RWPE2 (cell line): ENCODE data around the gene USH2A.

Experiments
- ATAC-seq: fragments of 200-7000 bp; cut with Tn5 transposase; 3 replicates; pipeline ENCODE4 v1.9.1; 2021; ENCODE audit warnings: low read depth
- DNase-seq: peaks from one replicate; pipeline ENCODE4 v3.0.0-alpha.2; 2020; ENCODE audit warnings: low spot score
- H3K27ac ChIP-seq: fragments of 450-650 bp; 2 replicates; pipeline ENCODE4 v1.5.1; 2017; ENCODE audit warnings: mild to moderate bottlenecking; ENCODE audit not compliant: poor library complexity, severe bottlenecking
- H3K27me3 ChIP-seq: fragments of 250-450 bp; sonication (Bioruptor Pico); 2 replicates; pipeline ENCODE4 v1.5.1; 2021; ENCODE audit warnings: mild to moderate bottlenecking, moderate library complexity; ENCODE audit not compliant: insufficient read depth, poor library complexity, severe bottlenecking
- H3K36me3 ChIP-seq: fragments of 250-450 bp; sonication (Bioruptor Pico); 2 replicates; pipeline ENCODE4 v1.5.1; 2020; ENCODE audit warnings: low read depth, mild to moderate bottlenecking, moderate library complexity
- H3K4me1 ChIP-seq: fragments of 250-450 bp; sonication (Bioruptor Pico); 2 replicates; pipeline ENCODE4 v1.5.1; 2021; ENCODE audit warnings: mild to moderate bottlenecking, moderate library complexity; ENCODE audit not compliant: insufficient read depth, poor library complexity, severe bottlenecking
- H3K4me3 ChIP-seq: fragments of 250-450 bp; sonication (Bioruptor Pico); 2 replicates; pipeline ENCODE4 v1.5.1; 2021; ENCODE audit warnings: mild to moderate bottlenecking, moderate library complexity; ENCODE audit not compliant: severe bottlenecking
- H3K9me3 ChIP-seq: fragments of 250-450 bp; sonication (Bioruptor Pico); 2 replicates; pipeline ENCODE4 v1.5.1; 2021; ENCODE audit warnings: mild to moderate bottlenecking, moderate library complexity; ENCODE audit not compliant: severe bottlenecking
- TF ChIP-seq, protein P1 (sequence below): fragments of 450-650 bp; IDR thresholded peaks from one replicate; pipeline ENCODE4 v1.5.1; 2017; ENCODE audit warnings: mild to moderate bottlenecking, moderate library complexity; ENCODE audit not compliant: poor library complexity, severe bottlenecking

USH2A gene

DNA sequence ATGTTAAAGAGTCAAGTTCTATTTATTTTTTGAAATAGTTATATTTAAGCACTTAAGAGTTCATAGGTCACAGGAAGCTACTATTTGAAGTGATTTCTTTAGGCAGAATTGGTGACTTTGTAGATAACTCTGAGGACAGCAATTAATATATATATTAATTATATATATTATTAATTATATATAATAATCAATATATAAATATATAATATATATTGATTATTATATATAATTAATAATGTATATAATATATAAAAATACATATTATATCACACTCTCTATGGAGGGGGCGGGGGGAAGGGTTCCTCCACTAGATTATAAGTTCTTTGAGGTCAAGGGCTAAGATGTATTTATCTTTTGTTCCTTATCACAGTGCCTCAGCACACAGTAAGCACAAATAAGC lies 547.5 kb downstream of the USH2A start:
- TF ChIP-seq, protein P1, sequence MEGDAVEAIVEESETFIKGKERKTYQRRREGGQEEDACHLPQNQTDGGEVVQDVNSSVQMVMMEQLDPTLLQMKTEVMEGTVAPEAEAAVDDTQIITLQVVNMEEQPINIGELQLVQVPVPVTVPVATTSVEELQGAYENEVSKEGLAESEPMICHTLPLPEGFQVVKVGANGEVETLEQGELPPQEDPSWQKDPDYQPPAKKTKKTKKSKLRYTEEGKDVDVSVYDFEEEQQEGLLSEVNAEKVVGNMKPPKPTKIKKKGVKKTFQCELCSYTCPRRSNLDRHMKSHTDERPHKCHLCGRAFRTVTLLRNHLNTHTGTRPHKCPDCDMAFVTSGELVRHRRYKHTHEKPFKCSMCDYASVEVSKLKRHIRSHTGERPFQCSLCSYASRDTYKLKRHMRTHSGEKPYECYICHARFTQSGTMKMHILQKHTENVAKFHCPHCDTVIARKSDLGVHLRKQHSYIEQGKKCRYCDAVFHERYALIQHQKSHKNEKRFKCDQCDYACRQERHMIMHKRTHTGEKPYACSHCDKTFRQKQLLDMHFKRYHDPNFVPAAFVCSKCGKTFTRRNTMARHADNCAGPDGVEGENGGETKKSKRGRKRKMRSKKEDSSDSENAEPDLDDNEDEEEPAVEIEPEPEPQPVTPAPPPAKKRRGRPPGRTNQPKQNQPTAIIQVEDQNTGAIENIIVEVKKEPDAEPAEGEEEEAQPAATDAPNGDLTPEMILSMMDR: no peak
- ATAC-seq (no peak), DNase-seq (no peak)
- Histone ChIP-seq H3K4me1 (no peaks in the 10 kb centered on the region), H3K9me3 (no peaks in the 10 kb centered on the region), H3K36me3 (no peaks in the 10 kb centered on the region), H3K27ac (no peak overlapping the region), H3K4me3 (no peak overlapping the region), H3K27me3 (no peaks in the 10 kb centered on the region)

DNA sequence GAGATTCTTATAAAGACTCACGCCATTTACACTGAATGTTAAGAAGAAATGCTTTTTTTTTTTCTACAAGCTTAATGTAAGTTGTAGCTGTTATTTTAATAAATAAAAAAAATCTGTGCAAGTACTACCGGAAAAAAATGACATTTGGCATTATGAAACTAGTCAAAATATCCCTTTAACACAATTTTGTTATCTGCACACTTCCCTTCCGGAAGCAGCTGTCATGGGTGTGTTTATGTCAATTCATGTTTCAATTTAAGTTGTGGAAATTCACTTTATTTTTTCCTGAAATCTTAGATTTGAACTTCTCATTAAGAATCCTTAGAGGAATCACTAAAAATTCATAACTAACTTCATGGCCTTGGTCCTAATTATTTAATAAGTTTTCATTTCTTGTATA lies 548.0 kb downstream of the USH2A start:
- TF ChIP-seq, protein P1: no peak
- no peaks in the 10 kb centered on the region for H3K27me3 ChIP-seq
- ATAC-seq (no peak), DNase-seq (no peak)
- no peak overlapping the region for H3K27ac ChIP-seq
- no peaks in the 10 kb centered on the region for H3K9me3 ChIP-seq
- H3K4me1 ChIP-seq: no peaks in the 10 kb centered on the region
- no peaks in the 10 kb centered on the region for H3K36me3 ChIP-seq
- H3K4me3 ChIP-seq: no peak overlapping the region

DNA sequence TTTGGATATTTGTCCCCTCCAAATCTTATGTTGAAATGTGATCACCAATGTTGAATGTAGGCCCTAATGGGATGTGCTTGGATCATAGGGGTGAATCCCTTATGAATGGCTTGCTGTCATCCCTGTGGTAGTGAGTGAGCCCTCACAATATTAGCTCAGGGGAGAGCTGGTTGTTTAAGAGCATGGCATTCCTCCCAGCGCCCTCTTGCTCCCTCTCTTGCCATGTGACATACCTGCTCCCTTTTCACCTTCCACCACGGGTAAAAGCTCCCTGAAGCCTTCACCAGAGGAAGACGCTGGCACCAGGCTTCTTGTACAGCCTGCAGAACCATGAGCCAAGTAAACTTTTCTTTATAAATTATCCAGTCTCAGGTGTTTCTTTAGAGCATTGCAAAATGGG lies 550.6 kb downstream of the USH2A start:
- Histone ChIP-seq H3K36me3 (no peaks in the 10 kb centered on the region), H3K4me1 (no peaks in the 10 kb centered on the region), H3K4me3 (no peak overlapping the region), H3K27me3 (no peaks in the 10 kb centered on the region), H3K27ac (no peak overlapping the region), H3K9me3 (no peaks in the 10 kb centered on the region)
- ATAC-seq: no peak
- TF ChIP-seq, protein P1: no peak
- no peak for DNase-seq

DNA sequence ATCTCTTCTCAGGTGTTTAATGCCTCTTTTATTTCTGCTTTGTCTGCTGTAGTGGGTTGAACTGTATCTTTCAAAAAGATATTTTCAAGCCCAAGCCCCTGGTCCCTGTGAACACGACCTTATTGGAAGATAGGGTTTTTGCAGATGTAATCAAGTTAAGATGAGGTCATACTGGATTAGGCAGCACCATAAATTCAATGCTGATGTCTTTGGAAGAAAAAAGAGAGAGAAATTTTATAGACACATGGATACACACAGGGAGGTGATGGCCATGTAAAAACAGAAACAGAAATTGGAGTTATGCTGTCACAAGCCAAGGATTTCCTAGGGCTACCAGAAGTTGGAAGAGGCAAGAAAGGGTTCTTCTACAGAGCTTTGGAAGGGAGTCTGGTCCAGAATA lies 554.7 kb downstream of the USH2A start:
- no peak overlapping the region for H3K4me3 ChIP-seq
- H3K27me3 ChIP-seq: no peaks in the 10 kb centered on the region
- no peak for DNase-seq
- TF ChIP-seq, protein P1: no peak
- H3K36me3 ChIP-seq: no peaks in the 10 kb centered on the region
- H3K9me3 ChIP-seq: no peaks in the 10 kb centered on the region
- no peaks in the 10 kb centered on the region for H3K4me1 ChIP-seq
- no peak overlapping the region for H3K27ac ChIP-seq
- ATAC-seq: no peak

DNA sequence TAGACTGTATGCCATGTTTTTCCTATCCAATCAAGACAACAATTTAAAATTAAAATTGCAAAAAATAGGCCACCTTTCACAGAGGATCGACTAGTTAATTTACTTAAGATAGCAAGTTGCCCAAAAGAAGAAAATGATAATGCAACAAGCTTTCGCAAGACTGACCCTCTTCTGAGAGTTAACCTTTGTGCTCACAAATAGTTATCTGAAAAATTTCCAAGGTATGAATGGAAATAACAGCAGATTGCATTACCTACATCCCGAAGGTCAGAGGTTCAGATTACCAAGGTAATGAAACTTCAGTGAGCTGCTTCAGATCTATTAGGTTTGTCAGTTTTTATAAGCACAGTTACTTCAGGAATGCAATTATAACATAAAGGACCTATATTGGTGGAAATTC lies 558.2 kb downstream of the USH2A start:
- Histone ChIP-seq H3K36me3 (no peaks in the 10 kb centered on the region), H3K9me3 (no peaks in the 10 kb centered on the region), H3K27me3 (no peaks in the 10 kb centered on the region), H3K27ac (no peak overlapping the region), H3K4me1 (no peaks in the 10 kb centered on the region), H3K4me3 (no peak overlapping the region)
- DNase-seq (no peak), ATAC-seq (no peak)
- TF ChIP-seq, protein P1: no peak
